Measurements from ENCODE around the gene SLC4A8. TPM values are rescaled to one million over a fixed set of nuclear protein-coding genes. Genes with fewer than 3 reads are reported as not detected.

The SLC4A8 gene
- total RNA-seq, 1 experiment from 2014 or later: 26.3 TPM

DNA sequence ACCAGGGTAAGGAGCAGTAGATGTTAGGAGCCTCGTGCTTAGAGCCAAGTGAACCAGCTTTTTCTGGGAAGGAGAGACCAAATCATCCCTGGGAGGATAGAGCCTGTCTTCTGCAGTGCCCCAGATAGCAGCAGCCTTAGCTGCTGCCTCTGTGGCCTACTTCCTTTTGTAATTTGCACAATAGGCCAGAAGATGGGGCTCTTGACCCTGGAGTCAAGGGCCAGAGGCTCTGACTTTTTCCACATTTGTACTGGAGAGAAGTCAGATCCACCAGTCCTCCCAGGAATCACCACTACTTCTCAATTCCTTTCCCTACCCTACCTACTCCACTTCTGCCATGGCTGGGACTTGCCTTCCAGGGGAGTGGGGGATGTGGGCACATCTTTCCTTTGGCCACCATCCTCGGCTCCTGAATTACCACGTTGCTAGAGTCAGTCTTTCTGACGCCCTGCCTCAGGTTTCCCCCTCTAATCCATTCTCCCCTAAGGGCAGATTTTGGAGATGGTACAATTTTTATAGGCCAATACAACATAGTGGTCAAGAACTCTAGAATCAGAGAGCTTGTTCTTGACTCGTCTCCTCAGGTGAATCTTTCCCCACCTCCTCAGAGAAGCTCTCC is 3.3 kb upstream of the SLC4A8 start:
- no CpG with 5 or more reads among the region's 5 CpGs for WGBS (ENCODE audit: extremely low coverage, insufficient read length, low lambda C conversion rate)
- peak; percentile 77 for DNase-seq
- Histone ChIP-seq H3K23ac (ENCODE audit: insufficient read length, low read depth, low read length) (no peak overlapping the region), H3K4ac (ENCODE audit: low read depth, low read length) (no peak overlapping the region), H3K9me3 (ENCODE audit: control insufficient read depth, low read depth, low read length) (no peaks in the 10 kb centered on the region), H3K56ac (ENCODE audit: insufficient read length, low read depth, low read length) (no peak overlapping the region), H2BK15ac (ENCODE audit: low read depth, low read length) (no peak overlapping the region), H4K8ac (replicated peaks; ENCODE audit: insufficient read length, low read depth, low read length) (no peak overlapping the region), H2BK5ac (ENCODE audit: insufficient read length, low read length) (no peak overlapping the region), H3K79me1 (ENCODE audit: insufficient read depth, low read depth, low read length, poor library complexity, severe bottlenecking) (no peaks in the 10 kb centered on the region), H3K9ac (ENCODE audit: extremely low read depth, insufficient read length, low read length) (no peak overlapping the region), H2AK5ac (ENCODE audit: insufficient read length, low read length) (no peak overlapping the region), H2BK120ac (ENCODE audit: low read depth, low read length, poor library complexity, severe bottlenecking) (no peak overlapping the region), H2BK12ac (ENCODE audit: insufficient read length, low read depth, low read length) (no peak overlapping the region), H3T11ph (ENCODE audit: low read length) (no peak overlapping the region), H3K23me2 (ENCODE audit: insufficient read length, low read depth, low read length, poor library complexity, severe bottlenecking) (peaks cover 7% of the 10 kb centered on the region), H3K18ac (ENCODE audit: insufficient read length, low read depth, low read length) (no peak overlapping the region), H2BK20ac (ENCODE audit: low read depth, low read length, poor library complexity, severe bottlenecking) (no peak overlapping the region), H3K14ac (ENCODE audit: insufficient read depth, low read length) (no peak overlapping the region), H3K79me2 (ENCODE audit: insufficient read depth, low read length) (no peaks in the 10 kb centered on the region), H4K20me1 (ENCODE audit: control insufficient read depth, insufficient read depth, insufficient read length) (no peaks in the 10 kb centered on the region), H3K27ac (ENCODE audit: insufficient read length, low read depth, low read length) (no peak overlapping the region), H3K27me3 (ENCODE audit: insufficient read depth, low read length) (no peaks in the 10 kb centered on the region), H3K4me2 (ENCODE audit: insufficient read depth, insufficient read length, low read length) (no peak overlapping the region), H4K91ac (ENCODE audit: insufficient read length, low read depth, low read length) (no peak overlapping the region), H2AFZ (ENCODE audit: low read length) (no peak overlapping the region), H4K5ac (ENCODE audit: insufficient read length, low read depth, low read length) (no peak overlapping the region), H3K4me1 (ENCODE audit: insufficient read depth, low read length) (no peaks in the 10 kb centered on the region; the same call in 1 of the 2 replicates)
- Mint-ChIP-seq H3K4me3 (no peak overlapping the region), H3K9me3 (no peaks in the 10 kb centered on the region), H3K27ac (no peak overlapping the region), H3K27me3 (ENCODE audit: low read depth) (no peaks in the 10 kb centered on the region), H3K4me1 (peaks cover 45% of the 10 kb centered on the region in 2 experiments), H3K36me3 (ENCODE audit: insufficient read depth in 1 of 3, low read depth in 3 of 3) (no peaks in the 10 kb centered on the region)
- TF ChIP-seq, protein P1, sequence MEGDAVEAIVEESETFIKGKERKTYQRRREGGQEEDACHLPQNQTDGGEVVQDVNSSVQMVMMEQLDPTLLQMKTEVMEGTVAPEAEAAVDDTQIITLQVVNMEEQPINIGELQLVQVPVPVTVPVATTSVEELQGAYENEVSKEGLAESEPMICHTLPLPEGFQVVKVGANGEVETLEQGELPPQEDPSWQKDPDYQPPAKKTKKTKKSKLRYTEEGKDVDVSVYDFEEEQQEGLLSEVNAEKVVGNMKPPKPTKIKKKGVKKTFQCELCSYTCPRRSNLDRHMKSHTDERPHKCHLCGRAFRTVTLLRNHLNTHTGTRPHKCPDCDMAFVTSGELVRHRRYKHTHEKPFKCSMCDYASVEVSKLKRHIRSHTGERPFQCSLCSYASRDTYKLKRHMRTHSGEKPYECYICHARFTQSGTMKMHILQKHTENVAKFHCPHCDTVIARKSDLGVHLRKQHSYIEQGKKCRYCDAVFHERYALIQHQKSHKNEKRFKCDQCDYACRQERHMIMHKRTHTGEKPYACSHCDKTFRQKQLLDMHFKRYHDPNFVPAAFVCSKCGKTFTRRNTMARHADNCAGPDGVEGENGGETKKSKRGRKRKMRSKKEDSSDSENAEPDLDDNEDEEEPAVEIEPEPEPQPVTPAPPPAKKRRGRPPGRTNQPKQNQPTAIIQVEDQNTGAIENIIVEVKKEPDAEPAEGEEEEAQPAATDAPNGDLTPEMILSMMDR (conservative IDR thresholded peaks at IDR 0.05): peak; percentile 90

Measured in H9 (cell line).